ENCODE data around the gene OSBPL10. TPM values are rescaled to one million over a fixed set of nuclear protein-coding genes. Genes with fewer than 3 reads are reported as not detected.
"Not testable (repeated sequence)": the region's sequence is repeated elsewhere in the genome, so short reads cannot be mapped to it uniquely, and the experiment has no call there.

The OSBPL10 gene
- total RNA-seq, 1 donor, result 7.6 TPM

GRCh38 chr3:31704156-31704555 is 276.9 kb downstream of the OSBPL10 start:
- Histone ChIP-seq H3K9me3 (ENCODE audit: low read depth, low read length) (no peaks in the 10 kb centered on the region), H3K4me1 (ENCODE audit: insufficient read depth, low read length) (peaks cover 3% of the 10 kb centered on the region), H3K4me3 (ENCODE audit: low read length) (no peak overlapping the region), H3K27me3 (ENCODE audit: insufficient read depth, low read length) (no peaks in the 10 kb centered on the region)

- Histone ChIP-seq H3K9me3 (ENCODE audit: low read depth, low read length) (no peaks in the 10 kb centered on the region), H3K4me1 (ENCODE audit: insufficient read depth, low read length) (peaks cover 3% of the 10 kb centered on the region), H3K4me3 (ENCODE audit: low read length) (no peak overlapping the region), H3K27me3 (ENCODE audit: insufficient read depth, low read length) (no peaks in the 10 kb centered on the region)
Measured at GRCh38 chr3:31701286-31701685, 279.8 kb downstream of the OSBPL10 start.

GRCh38 chr3:31699309-31699953 is 281.6 kb downstream of the OSBPL10 start:
- Histone ChIP-seq H3K4me1 (ENCODE audit: insufficient read depth, low read length) (no peaks in the 10 kb centered on the region), H3K9me3 (ENCODE audit: low read depth, low read length) (no peaks in the 10 kb centered on the region), H3K27me3 (ENCODE audit: insufficient read depth, low read length) (no peaks in the 10 kb centered on the region)

GRCh38 chr3:31696815-31697548 is 284.1 kb downstream of the OSBPL10 start:
- H3K9me3 ChIP-seq (ENCODE audit: low read depth, low read length), result no peaks in the 10 kb centered on the region
- no peaks in the 10 kb centered on the region for H3K4me1 ChIP-seq (ENCODE audit: insufficient read depth, low read length)
- H3K27me3 ChIP-seq (ENCODE audit: insufficient read depth, low read length), result no peaks in the 10 kb centered on the region
- H3K4me3 ChIP-seq (ENCODE audit: low read length), result no peak overlapping the region

More at GRCh38 chr3:31699309-31699953, 281.6 kb downstream of the OSBPL10 start:
- no peak overlapping the region for H3K4me3 ChIP-seq (ENCODE audit: low read length)

GRCh38 chr3:31696009-31696297 is 285.1 kb downstream of the OSBPL10 start:
- Histone ChIP-seq H3K4me3 (ENCODE audit: low read length) (no peak overlapping the region), H3K27me3 (ENCODE audit: insufficient read depth, low read length) (no peaks in the 10 kb centered on the region), H3K9me3 (ENCODE audit: low read depth, low read length) (no peaks in the 10 kb centered on the region), H3K4me1 (ENCODE audit: insufficient read depth, low read length) (no peaks in the 10 kb centered on the region)

- H3K4me1 ChIP-seq (ENCODE audit: insufficient read depth, low read length), result no peaks in the 10 kb centered on the region
- no peaks in the 10 kb centered on the region for H3K27me3 ChIP-seq (ENCODE audit: insufficient read depth, low read length)
Measured at GRCh38 chr3:31695280-31696008, 285.6 kb downstream of the OSBPL10 start.

GRCh38 chr3:31693346-31693745 is 287.7 kb downstream of the OSBPL10 start:
- H3K9me3 ChIP-seq (ENCODE audit: low read depth, low read length), result no peaks in the 10 kb centered on the region
- no peaks in the 10 kb centered on the region for H3K4me1 ChIP-seq (ENCODE audit: insufficient read depth, low read length)
- H3K4me3 ChIP-seq (ENCODE audit: low read length), result no peak overlapping the region
- no peaks in the 10 kb centered on the region for H3K27me3 ChIP-seq (ENCODE audit: insufficient read depth, low read length)

More at GRCh38 chr3:31695280-31696008, 285.6 kb downstream of the OSBPL10 start:
- Histone ChIP-seq H3K9me3 (ENCODE audit: low read depth, low read length) (no peaks in the 10 kb centered on the region), H3K4me3 (ENCODE audit: low read length) (no peak overlapping the region)

- Histone ChIP-seq H3K4me3 (ENCODE audit: low read length) (no peak overlapping the region), H3K4me1 (ENCODE audit: insufficient read depth, low read length) (no peaks in the 10 kb centered on the region), H3K27me3 (ENCODE audit: insufficient read depth, low read length) (no peaks in the 10 kb centered on the region), H3K9me3 (ENCODE audit: low read depth, low read length) (no peaks in the 10 kb centered on the region)
Measured at GRCh38 chr3:31692751-31693150, 288.3 kb downstream of the OSBPL10 start.

- no peak overlapping the region for H3K4me3 ChIP-seq (ENCODE audit: low read length)
- no peaks in the 10 kb centered on the region for H3K9me3 ChIP-seq (ENCODE audit: low read depth, low read length)
- no peaks in the 10 kb centered on the region for H3K4me1 ChIP-seq (ENCODE audit: insufficient read depth, low read length)
- H3K27me3 ChIP-seq (ENCODE audit: insufficient read depth, low read length), result no peaks in the 10 kb centered on the region
Measured at GRCh38 chr3:31690771-31691170, 290.3 kb downstream of the OSBPL10 start.

- H3K4me3 ChIP-seq (ENCODE audit: low read length); H3K27me3 ChIP-seq (ENCODE audit: insufficient read depth, low read length); H3K4me1 ChIP-seq (ENCODE audit: insufficient read depth, low read length); H3K9me3 ChIP-seq (ENCODE audit: low read depth, low read length): not testable (repeated sequence)
Measured at GRCh38 chr3:31689523-31689922, 291.5 kb downstream of the OSBPL10 start.

GRCh38 chr3:31688984-31689383 is 292.1 kb downstream of the OSBPL10 start:
- no peaks in the 10 kb centered on the region for H3K27me3 ChIP-seq (ENCODE audit: insufficient read depth, low read length)
- no peak overlapping the region for H3K4me3 ChIP-seq (ENCODE audit: low read length)
- H3K9me3 ChIP-seq (ENCODE audit: low read depth, low read length), result no peaks in the 10 kb centered on the region
- no peaks in the 10 kb centered on the region for H3K4me1 ChIP-seq (ENCODE audit: insufficient read depth, low read length)

- Histone ChIP-seq H3K4me1 (ENCODE audit: insufficient read depth, low read length) (no peaks in the 10 kb centered on the region), H3K4me3 (ENCODE audit: low read length) (no peak overlapping the region), H3K27me3 (ENCODE audit: insufficient read depth, low read length) (no peaks in the 10 kb centered on the region), H3K9me3 (ENCODE audit: low read depth, low read length) (no peaks in the 10 kb centered on the region)
Measured at GRCh38 chr3:31687020-31687802, 293.9 kb downstream of the OSBPL10 start.

- Histone ChIP-seq H3K9me3 (ENCODE audit: low read depth, low read length) (no peaks in the 10 kb centered on the region), H3K27me3 (ENCODE audit: insufficient read depth, low read length) (no peaks in the 10 kb centered on the region), H3K4me3 (ENCODE audit: low read length) (no peak overlapping the region), H3K4me1 (ENCODE audit: insufficient read depth, low read length) (no peaks in the 10 kb centered on the region)
Measured at GRCh38 chr3:31680072-31680870, 300.8 kb downstream of the OSBPL10 start.

- Histone ChIP-seq H3K27me3 (ENCODE audit: insufficient read depth, low read length) (no peaks in the 10 kb centered on the region), H3K9me3 (ENCODE audit: low read depth, low read length) (no peaks in the 10 kb centered on the region), H3K4me3 (ENCODE audit: low read length) (no peak overlapping the region), H3K4me1 (ENCODE audit: insufficient read depth, low read length) (peaks cover 4% of the 10 kb centered on the region)
Measured at GRCh38 chr3:31676556-31676955, 304.5 kb downstream of the OSBPL10 start.
